NOMO-1 treated with DMSO at 0.1 percent for 48 hours (cell line): Measurements from ENCODE around the gene ABCG1.

Experiments
- DNase-seq: peaks from one replicate; lab custom pipeline; 2025; ENCODE audit not compliant: unreplicated experiment; lab: John Stamatoyannopoulos, UW

The ABCG1 gene

DNA sequence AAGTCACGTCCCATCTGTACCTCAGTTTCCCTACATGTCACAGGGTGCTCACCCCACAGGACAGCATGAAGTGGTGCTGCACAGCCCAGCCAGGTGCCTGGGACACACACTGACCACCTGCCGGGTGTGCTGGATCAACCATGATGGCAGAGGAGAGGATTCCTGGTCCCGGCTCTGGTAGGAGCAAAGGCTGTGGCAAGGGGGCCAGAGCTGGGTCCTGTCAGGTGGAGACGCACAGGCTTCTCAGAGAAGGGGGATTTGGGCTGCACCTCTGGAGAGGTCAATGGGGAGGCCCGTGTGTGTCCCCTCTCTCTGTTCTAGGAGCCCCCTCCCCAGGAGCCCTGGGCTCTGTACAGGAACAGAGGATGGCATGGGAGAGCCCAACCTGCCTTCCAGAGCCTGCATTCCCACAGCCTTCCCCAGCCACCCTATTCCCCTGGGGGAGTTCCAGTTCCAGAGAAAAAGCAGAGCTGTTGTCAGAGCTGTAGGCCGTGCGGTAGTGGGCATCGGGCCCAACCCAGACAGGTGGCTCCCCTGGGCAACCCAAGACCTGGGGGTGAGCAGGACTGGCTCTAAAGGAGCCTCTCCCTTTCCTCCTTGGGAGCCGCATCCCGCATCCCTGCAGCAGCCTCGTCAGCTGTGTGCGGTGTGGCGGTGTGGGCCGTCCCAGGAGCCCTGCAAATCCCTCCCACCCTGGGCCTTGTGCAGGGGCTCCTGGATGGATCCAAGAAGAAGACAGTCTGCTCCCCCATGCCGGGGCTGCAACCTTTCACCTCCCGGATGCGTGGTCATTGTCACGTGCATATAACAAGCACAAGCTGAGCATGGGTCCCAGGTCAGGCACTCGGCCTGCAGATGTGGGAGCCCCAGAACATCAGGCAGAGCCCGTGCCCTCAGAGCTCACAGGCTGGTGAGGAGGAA is 99.1 kb downstream of the ABCG1 start:
- DNase-seq: no peak

DNA sequence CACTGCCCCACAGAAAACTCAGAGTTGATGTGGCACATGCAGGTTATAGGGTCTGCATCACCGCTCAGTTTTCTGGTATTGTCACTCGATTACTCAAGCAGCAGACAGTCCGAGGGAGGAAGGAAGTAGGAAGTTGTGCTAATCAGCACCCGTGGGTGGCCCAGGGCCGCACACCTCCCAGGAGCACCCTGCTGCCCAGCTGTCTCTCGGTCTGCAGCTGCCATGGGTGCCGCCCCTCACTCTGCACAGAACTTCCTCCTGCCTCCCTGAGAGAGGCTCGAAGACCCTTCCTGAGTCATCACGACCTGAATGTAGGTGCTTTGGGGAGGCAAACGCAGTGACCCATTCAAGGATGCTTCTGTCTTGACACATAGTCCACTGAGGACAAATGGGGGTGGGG is 100.4 kb downstream of the ABCG1 start:
- DNase-seq: peak; percentile 2

DNA sequence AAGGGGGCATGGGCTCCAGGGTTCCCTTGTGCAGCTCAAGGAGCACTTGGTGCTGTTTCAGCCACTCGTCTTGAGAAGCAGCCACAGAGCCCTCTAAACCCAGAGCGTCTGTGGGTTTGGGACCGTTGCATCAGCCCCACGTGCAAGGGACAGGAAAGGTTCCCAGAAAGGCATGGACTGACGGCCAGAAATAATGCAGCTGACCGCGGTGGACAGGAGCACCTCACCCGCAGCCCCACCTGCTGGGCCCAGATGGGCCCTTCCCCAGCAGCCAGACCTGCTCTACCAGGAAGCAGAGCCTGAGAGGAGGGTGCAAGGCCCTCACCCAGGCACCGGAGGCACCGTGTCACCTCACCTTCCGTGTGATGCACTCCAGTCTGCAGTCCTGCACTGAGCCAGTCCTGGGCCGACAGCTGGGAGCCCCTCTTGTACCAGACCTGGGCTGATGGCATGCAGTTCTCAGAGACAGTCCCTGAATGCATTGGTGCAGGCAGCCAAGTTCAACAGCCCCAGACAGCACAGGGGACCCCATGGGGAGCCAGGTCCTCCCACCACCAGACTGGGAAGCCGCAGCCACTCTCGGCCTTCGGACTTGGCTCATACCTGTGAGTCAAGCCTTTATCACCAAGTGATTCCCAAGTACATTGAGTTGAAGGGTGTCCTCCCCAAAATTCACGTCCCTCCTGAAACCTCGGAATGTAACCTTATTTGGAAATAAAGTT is 101.1 kb downstream of the ABCG1 start:
- no peak for DNase-seq

DNA sequence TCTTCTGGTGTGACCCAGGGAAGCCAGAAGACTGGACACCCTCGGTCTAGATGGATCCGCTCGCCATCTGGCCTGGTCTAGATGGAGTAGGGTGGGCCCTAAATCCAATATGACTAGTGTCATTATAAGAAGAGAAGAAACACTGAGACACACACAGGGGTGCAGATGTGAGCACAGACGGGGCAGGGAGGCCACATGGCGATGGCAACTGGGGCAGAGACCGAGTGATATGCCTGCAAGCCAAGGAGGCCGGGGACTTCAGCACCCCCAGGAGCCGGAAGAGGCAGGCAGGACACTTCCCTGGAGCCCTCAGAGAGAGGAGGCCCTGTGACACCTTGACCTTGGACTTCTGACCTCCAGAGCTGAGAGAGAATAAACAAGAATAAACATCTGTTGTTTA is 101.9 kb downstream of the ABCG1 start:
- DNase-seq: no peak

DNA sequence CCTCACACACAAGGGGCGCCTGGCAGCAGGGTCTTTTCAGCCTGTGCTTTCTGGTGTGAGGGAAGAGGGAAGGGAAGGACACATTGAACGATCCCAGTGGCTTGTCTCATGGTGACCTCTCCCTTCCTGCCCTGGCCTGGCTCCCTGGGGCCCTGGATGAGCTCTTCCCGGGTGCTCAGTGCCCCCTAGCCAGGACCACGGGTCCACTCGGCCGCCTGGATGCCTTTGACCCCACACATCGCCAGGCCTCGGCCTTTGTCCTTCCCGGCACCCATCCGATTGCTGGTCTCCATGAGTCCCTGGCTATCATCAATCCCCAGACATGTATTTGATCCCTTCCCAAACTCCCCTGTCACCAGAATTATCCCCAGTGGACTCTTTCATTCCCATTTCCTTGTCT is 102.3 kb downstream of the ABCG1 start:
- DNase-seq: no peak

DNA sequence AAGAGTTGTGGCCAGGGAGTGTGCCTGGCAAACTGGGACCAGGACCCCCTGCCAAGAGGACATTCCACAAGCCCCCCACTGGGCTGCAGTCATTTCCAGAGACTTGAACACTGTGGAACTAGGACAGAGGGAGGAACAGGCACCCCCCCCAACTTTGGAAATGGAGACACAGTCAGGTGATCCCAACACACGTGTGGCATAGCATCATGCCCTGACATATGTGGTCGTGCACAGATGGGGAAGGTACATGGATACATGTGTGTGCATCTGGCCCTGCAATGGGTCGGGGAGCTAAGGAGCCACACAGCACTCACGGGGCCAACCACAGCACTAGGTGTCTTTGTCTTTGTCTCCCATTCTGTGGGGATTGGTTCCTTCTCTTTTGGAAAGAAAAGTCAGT is 102.9 kb downstream of the ABCG1 start:
- DNase-seq: no peak

DNA sequence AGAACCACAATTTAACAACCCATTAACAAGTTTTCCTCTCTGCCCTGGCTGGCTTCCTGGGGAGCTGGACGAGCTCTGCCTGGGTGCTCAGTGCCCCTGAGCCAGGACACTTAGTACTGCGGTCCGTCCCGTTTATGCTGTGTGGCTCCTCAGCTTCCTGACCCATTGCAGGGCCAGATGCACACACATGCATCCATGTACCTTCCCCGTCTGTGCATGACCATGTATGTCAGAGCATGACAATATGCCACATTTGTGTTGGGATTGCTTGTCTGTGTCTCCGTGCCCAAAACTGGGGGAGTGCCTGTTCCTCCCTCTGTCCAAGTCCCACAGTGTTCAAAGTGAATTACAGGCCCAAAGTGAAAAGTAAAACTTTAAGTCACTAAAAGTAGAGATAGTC is 106.0 kb downstream of the ABCG1 start:
- no peak for DNase-seq

DNA sequence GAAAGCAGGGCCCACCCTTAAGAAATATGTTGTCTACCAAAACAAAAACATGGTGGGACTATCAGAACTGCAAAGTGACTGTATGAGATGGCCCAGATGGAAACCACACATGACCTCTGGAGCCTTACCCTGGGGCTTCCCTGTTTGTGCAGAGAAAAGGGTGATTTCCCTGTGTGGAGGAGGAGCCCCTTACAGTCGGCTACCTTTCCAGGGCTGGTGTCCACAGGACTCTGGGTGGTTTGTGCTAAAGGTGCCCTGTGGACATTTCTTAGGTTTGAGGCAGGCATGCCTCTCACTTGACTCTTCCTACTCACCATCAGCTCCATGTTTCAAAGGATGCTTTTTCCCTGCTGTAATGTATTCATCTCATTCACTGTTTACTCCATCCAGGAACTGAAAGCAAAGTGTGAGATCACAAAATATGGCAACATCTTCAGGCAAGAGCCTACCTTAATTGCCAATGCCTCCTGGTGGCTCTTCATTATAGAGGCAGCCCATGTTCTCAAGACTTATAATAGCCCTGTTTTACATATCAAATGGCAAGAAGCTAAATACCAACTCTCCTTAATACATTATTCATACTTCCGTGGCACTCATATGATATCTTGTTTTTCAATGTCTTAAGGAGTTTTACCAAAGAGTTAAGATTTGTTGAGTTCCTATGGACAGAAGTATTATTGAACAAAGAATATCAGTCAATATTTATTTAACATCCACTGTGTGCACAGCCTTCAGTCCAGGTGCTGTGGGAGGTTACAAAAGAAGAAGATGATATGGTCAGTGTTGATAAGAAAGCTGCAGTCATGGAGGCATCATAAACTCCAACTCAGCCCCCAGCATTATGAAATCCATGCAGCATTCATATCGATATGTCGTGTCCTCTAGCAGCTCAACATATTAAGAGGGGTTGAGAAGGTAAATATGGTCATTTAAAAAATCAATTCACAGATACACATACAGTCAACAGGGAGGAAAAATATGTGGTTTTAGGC is 111.7 kb downstream of the ABCG1 start:
- DNase-seq: no peak

DNA sequence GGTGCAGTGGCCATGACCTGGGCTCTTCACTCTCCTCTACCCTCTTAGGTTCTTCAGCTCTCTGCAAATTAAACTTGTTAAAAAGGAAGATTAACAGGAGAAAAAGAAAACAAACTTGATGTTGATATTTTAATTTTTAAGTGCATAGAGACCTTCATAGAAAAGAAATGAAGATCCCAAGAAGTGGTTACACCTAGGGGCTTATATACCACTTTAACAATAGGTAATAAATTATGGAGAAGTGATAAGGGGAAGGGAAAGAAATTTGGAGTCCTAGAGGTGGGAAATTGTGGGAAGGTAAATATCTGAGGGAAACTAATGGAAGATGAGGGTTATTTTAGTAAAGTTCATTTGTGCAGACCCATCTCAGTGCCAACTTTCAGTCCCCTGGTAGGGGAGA is 112.7 kb downstream of the ABCG1 start:
- no peak for DNase-seq

DNA sequence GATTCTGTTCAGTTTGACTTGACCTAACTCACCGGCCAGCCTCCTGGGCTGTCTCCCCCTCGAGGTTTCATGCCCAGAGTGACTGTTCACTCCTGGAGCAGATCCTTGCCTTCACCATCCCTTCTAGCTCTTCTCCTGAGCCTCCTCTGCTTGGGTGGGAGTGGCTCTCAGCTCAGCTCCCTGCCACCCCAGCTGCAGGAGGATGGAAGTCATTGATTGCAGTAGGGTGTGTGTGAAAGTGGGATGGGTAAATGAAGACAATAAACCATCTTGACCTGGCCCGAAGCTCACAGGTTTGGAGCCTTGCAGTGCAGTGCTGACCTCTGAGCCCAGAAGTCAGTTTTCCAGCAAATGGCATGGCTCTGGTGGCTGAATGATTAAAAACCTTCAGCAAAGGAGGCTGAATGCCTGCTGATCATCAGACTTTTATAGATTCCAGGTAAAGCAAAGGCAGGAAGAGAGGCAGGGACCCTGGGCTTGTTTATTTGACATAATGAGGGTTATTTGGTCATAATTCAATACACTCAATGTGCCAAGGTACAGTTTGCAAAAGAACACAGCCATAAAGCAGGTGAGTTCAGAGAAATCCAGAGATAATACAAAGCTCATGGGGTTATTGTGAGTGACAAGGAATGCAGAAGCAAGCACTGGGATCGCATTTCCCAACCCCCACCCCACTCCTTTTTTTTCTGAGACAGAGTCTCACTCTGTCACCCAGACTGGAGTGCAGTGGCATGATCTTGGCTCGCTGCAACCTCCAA is 113.8 kb downstream of the ABCG1 start:
- DNase-seq: no peak

DNA sequence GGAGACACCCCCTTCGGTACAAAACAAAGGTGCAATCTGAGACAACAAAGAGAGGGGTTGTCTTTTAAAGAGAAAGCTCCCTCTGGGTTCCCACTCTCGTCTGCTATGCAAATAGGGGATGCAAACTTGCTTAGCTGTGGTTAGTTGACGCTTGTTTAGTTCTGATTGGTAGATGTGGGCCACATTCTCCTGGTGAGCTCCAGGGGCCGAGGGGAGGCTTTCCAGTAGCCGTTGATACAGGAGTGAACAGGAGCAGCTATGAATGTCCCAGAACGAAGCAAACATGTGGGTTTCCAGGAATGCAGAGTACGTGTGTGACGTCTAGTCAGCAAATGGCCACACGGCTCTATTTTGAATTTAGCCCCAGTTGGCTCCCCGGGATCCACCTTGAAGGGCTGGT is 117.1 kb downstream of the ABCG1 start:
- no peak for DNase-seq

DNA sequence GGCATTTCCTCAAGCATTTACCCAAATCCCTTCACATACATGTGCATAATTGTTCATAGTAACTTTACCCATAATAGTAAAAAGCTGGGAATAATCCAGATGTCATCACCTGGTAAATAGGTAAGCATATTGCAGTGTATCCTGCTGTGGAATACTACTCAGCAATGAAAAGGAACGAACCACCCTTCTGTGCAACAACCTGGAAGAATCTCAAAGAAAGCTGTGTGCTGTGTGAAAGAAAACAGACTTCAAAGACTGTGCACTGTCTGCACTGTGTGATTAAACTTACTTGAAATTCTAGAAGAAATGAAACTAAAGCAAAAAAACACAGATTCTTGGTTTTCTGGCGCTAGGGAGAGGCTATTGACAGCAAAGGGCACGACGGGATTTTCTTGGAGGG is 118.3 kb downstream of the ABCG1 start:
- DNase-seq: no peak

DNA sequence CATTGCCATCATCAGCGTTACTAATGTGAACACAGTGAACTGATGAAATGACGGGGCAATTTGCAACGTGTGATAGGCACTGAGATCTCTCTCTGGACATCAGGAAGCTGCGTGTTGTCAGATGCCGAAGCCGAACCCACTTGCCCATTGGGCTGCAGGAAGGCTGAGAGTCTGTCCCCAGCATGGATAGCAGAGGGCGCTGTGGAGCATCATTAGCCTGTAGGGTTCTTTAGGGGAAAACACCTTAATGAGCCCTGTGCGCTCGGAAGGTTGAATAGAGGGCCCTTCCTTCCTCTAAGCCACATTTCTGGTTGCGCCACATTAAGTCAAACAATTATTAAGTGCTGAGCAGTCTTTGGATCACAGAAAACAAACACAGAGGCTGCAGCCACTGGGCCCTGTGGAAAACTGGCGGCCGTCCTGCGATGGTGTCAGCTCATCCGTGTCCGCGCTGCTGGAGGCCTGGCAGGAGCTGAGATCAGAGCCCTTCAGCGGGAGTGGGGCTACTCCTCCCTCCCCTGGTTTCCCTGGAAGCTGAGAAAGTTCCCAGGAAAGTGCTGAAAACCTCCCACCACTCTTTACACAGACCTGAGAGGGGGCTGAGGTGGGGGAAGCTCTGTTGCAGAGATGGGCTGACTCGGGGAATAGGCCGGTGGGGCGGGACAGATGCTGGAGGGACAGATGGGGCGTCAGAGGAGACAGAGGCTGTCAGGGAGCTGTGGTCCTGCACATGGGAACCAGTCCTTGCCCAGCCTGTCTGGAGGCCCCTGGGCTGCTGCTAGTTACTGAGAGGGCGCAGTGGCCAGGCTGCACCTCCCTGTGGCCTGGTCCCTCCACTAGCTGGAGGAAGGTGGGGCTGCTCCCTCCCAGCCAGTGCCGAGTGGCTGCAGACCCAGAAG is 119.1 kb downstream of the ABCG1 start:
- peak; percentile 51 for DNase-seq

DNA sequence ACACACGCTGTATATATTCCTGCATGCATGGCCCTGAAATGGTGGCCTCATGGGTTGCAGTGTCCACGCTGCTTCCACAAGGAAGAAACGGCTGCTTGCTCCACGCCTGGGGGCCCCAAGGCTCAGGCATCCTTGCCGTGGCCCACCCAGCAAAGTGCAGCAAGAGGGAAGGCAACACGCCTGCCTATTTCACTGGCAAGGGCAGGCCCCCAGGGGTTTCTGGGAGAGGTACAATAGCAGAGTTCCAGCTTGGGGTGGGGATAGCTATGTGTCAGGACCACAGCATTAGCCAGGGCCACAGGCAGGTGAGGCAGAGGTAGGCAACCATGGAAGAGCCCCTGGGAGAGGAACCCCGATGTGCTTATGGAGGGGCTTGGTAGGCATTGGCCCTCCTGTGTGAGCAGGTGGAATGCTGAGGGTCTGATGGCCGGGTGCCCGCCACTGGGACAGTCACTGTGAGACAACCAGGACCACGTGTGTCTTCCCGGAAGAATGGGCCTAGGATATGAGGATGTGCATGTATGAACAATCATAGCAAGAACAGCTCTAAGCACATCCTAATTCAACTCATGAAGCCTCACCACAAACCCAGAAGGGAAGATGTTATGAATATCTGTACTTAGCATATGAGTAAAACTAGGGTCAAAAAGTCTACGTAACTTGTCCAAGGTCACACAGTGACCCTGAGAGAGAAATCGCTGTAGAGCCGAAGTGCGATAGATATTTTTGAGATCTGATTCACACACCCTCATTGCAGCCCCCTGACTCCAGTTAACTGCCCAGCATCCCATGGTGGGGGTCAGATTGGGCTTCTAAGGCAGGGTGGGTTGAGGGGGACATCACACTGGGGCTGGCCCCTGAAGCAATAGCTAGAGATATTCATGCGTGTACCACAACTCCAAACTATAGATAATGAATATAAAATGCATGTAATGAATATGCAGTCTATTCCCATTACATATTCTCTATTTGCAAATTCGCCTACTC is 120.1 kb downstream of the ABCG1 start:
- no peak for DNase-seq

DNA sequence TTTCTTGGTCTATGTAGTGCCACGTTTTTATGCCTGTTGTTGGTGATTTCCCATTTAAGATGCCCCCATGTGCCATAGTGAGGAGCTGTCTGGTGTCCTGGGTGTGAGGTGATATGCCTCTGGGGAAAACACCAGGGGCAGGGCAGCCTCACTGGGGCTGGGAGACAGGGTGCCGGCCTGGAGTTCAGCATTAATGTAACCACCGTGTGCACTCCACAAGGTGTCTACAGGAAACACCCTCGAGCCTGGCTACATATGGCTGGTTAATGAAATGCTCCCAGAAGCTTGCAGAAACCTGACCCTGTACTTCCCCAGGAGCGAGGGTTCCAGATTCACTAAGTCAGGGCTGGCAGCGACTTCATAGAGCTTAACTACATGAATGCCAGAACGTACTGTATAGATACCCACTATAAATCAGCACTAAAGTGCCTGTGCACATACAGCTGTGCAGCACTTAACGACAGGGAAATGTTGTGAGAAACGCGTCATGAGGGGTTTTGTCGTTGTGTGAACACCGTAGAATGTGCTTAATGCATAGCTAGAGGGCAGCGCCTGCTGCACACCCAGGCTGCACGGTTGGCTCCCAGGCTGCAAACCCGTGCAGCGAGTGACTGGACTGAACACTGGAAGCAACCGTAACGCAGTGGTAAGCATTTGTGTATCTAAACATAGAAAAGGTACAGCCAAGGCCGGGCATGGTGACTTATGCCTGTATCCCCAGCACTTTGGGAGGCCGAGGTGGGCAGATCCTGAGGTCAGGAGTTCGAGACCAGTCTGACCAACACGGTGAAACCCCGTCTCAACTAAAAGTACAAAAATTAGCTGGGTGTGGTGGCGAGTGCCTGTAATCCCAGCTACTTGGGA is 121.5 kb downstream of the ABCG1 start:
- no peak for DNase-seq

DNA sequence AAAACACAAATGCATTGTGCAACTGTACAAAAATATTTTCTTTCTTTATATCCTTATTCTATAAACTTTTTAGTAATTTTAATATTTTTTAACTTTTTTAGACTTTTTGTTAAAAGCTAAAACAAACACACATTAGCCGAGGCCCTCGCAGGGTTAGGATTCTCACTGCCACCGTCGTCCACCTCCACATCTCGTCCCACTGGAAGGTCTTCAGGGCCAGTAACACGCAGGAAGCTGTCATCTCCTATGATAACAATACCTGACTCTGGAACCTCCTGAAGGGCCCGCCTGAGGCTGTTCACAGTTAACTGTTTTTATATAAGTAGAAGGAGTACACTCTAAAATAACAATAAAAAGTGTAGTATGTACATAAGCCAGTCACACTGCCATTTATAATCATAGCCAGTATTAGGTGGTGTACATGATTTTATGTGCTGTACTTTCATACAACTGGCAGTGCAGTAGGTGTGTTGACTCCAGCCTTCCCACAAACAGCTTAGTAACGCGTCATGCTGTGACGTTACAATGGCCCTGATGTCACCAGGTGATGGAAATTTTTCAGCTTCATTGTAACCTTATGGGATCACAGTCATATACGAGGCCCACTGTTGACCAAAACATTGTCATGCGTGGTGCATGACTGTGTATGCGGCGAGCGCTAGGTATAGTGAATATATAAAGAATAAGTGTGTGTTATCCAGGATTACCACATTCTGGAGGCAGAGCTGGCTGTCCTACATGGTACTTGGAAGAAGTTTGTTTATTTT is 123.0 kb downstream of the ABCG1 start:
- DNase-seq: no peak

DNA sequence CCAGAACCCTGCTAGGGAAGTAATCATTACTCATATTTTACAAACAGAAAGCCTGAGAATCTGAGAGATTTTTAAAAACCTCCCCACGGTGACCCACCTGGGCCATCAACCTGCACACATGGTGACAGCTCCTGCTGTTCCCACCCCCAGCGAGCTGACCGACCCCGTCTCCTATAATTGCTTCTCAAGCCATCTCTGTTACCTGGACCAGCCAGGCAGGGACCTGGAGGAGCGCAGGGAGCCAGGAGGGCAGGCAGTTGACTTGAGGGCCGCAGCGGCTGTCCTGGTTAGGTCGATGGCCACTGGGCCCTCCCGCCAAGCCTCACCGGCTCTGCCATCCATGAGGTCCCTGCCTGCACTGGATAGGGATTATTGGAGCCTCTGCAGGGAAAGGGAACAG is 124.2 kb downstream of the ABCG1 start:
- DNase-seq: no peak
